Femur (tissue), 1 donor: ENCODE results near the gene CMC2.

Experiments
- DNase-seq: peaks from one replicate; pipeline ENCODE4 v3.0.0-alpha.2; 2017

CMC2 gene

GRCh38 chr16:81001330-81001729 is 5.4 kb downstream of the CMC2 start:
- DNase-seq = no peak

GRCh38 chr16:81000873-81001272 is 5.8 kb downstream of the CMC2 start:
- DNase-seq = no peak

GRCh38 chr16:80997964-80998620 is 8.6 kb downstream of the CMC2 start:
- no peak for DNase-seq

- no peak for DNase-seq
These were observed 9.4 kb downstream of the CMC2 start for GRCh38 chr16:80997139-80997798.

GRCh38 chr16:80996688-80997138 is 10.0 kb downstream of the CMC2 start:
- no peak for DNase-seq

- no peak for DNase-seq
These were observed 12.2 kb downstream of the CMC2 start for GRCh38 chr16:80994451-80994850.

- no peak for DNase-seq
These were observed 12.9 kb downstream of the CMC2 start for GRCh38 chr16:80993834-80994233.

- DNase-seq = no peak
These were observed 13.4 kb downstream of the CMC2 start for GRCh38 chr16:80993307-80993706.

GRCh38 chr16:80992676-80993293 is 13.9 kb downstream of the CMC2 start:
- DNase-seq = no peak

- no peak for DNase-seq
These were observed 14.8 kb downstream of the CMC2 start for GRCh38 chr16:80991792-80992430.

GRCh38 chr16:80990978-80991377 is 15.7 kb downstream of the CMC2 start:
- no peak for DNase-seq

GRCh38 chr16:80990577-80990976 is 16.1 kb downstream of the CMC2 start:
- DNase-seq = no peak

- DNase-seq = no peak
These were observed 16.9 kb downstream of the CMC2 start for GRCh38 chr16:80989801-80990200.

- no peak for DNase-seq
These were observed 17.9 kb downstream of the CMC2 start for GRCh38 chr16:80988756-80989155.

- DNase-seq = no peak
These were observed 20.1 kb downstream of the CMC2 start for GRCh38 chr16:80986557-80986956.

- DNase-seq = no peak
These were observed 21.1 kb downstream of the CMC2 start for GRCh38 chr16:80985611-80986010.

GRCh38 chr16:80984124-80984892 is 22.4 kb downstream of the CMC2 start:
- no peak for DNase-seq

- DNase-seq = no peak
These were observed 24.0 kb downstream of the CMC2 start for GRCh38 chr16:80982646-80983045.

- DNase-seq = no peak
These were observed 25.6 kb downstream of the CMC2 start for GRCh38 chr16:80981103-80981502.

GRCh38 chr16:80976946-80977345 is 29.7 kb downstream of the CMC2 start:
- DNase-seq = no peak

GRCh38 chr16:80974649-80975376 is 31.9 kb downstream of the CMC2 start:
- no peak for DNase-seq

GRCh38 chr16:80973991-80974390 is 32.7 kb downstream of the CMC2 start:
- DNase-seq = no peak
